Activated T-cell treated with anti-CD3 and anti-CD28 coated beads, Interleukin-2, amount 50 U/mL, for 72 hours (primary cell): ENCODE data around the gene GYS2. TPM values are rescaled to one million over a fixed set of nuclear protein-coding genes. Genes with fewer than 3 reads are reported as not detected.

Experiments
- ATAC-seq, 2 donors: fragments of 150-1000 bp; cut with Tn5 transposase; replicated peaks in 1 of 2; 2 replicates each; pipeline ENCODE4 v1.10.0; 2021; ENCODE audit warnings: moderate library complexity in 2 of 2, mild to moderate bottlenecking in 1 of 2
- DNase-seq, 2 donors: peaks; one replicate each; pipeline ENCODE4 v3.0.0; 2021 to 2022; ENCODE audit warnings: mixed read lengths in 1 of 2
- H3K27ac Mint-ChIP-seq: one replicate; pipeline ENCODE4 v1.8.0; 2022; ENCODE audit warnings: mild to moderate bottlenecking, moderate library complexity, mixed read lengths
- H3K27me3 Mint-ChIP-seq: one replicate; pipeline ENCODE4 v1.8.0; 2022; ENCODE audit warnings: low read depth, mixed read lengths
- H3K36me3 Mint-ChIP-seq, 2 donors: one replicate each; pipeline ENCODE4 v1.8.0; 2022; ENCODE audit warnings: mixed read lengths in 2 of 2, mild to moderate bottlenecking in 1 of 2; ENCODE audit not compliant: insufficient read depth in 2 of 2
- H3K4me1 Mint-ChIP-seq: one replicate; pipeline ENCODE4 v1.8.0; 2022; ENCODE audit warnings: low read depth, mixed read lengths
- H3K4me3 Mint-ChIP-seq, 2 donors: one replicate each; pipeline ENCODE4 v1.8.0; 2022; ENCODE audit warnings: mild to moderate bottlenecking in 2 of 2, mixed read lengths in 2 of 2, moderate library complexity in 2 of 2
- H3K9me3 Mint-ChIP-seq, 2 donors: one replicate each; pipeline ENCODE4 v1.8.0; 2022; ENCODE audit warnings: mixed read lengths in 2 of 2
- total RNA-seq, 2 donors: library from RNA; stranded (reverse); gene quantifications; one replicate each; pipeline ENCODE4 v1.2.3, GENCODE V29; 2022

GYS2 gene
- total RNA-seq, 2 donors from 2014 or later, result not detected

GRCh38 chr12:21561158-21561557 is 43.5 kb downstream of the GYS2 start:
- Mint-ChIP-seq H3K9me3 (no peaks in the 10 kb centered on the region), H3K27ac (peak overlapping the region; percentile 60), H3K4me3 (peak overlapping the region; percentile 31 to 60), H3K4me1 (peaks cover 22% of the 10 kb centered on the region), H3K27me3 (no peaks in the 10 kb centered on the region), H3K36me3 (no peaks in the 10 kb centered on the region)
- ATAC-seq (peak; percentile 82 to 87), DNase-seq (peak in 1 of 2 donors; percentile 23)

GRCh38 chr12:21559855-21560569 is 44.6 kb downstream of the GYS2 start:
- H3K36me3 Mint-ChIP-seq, result no peaks in the 10 kb centered on the region
- no peak for DNase-seq
- H3K4me1 Mint-ChIP-seq, result peaks cover 22% of the 10 kb centered on the region
- H3K27ac Mint-ChIP-seq, result peak overlapping the region; percentile 96
- peak; percentile 83 to 91 for ATAC-seq
- H3K9me3 Mint-ChIP-seq, result no peaks in the 10 kb centered on the region
- H3K27me3 Mint-ChIP-seq, result no peaks in the 10 kb centered on the region
- peak overlapping the region; percentile 1 to 69 for H3K4me3 Mint-ChIP-seq

- no peaks in the 10 kb centered on the region for H3K27me3 Mint-ChIP-seq
- DNase-seq (no peak), ATAC-seq (no peak)
- H3K36me3 Mint-ChIP-seq, result no peaks in the 10 kb centered on the region
- peak overlapping the region; percentile 59 for H3K27ac Mint-ChIP-seq
- no peaks in the 10 kb centered on the region for H3K9me3 Mint-ChIP-seq
- peaks cover 22% of the 10 kb centered on the region for H3K4me1 Mint-ChIP-seq
- H3K4me3 Mint-ChIP-seq, result no peak overlapping the region
These were observed 46.5 kb downstream of the GYS2 start for GRCh38 chr12:21558100-21558679.

- no peak for DNase-seq
- no peak overlapping the region for H3K4me3 Mint-ChIP-seq
- peaks cover 5% of the 10 kb centered on the region for H3K4me1 Mint-ChIP-seq
- no peak overlapping the region for H3K27ac Mint-ChIP-seq
- no peak for ATAC-seq
- no peaks in the 10 kb centered on the region for H3K9me3 Mint-ChIP-seq
- H3K27me3 Mint-ChIP-seq, result no peaks in the 10 kb centered on the region
- no peaks in the 10 kb centered on the region for H3K36me3 Mint-ChIP-seq
These were observed 51.3 kb downstream of the GYS2 start for GRCh38 chr12:21553329-21553675.

- H3K27me3 Mint-ChIP-seq, result no peaks in the 10 kb centered on the region
- no peaks in the 10 kb centered on the region for H3K9me3 Mint-ChIP-seq
- peaks cover 10% of the 10 kb centered on the region for H3K4me1 Mint-ChIP-seq
- no peak overlapping the region for H3K4me3 Mint-ChIP-seq
- no peaks in the 10 kb centered on the region for H3K36me3 Mint-ChIP-seq
- H3K27ac Mint-ChIP-seq, result no peak overlapping the region
- DNase-seq (no peak), ATAC-seq (no peak)
These were observed 51.9 kb downstream of the GYS2 start for GRCh38 chr12:21552635-21553328.

GRCh38 chr12:21551841-21552465 is 52.7 kb downstream of the GYS2 start:
- no peak overlapping the region for H3K27ac Mint-ChIP-seq
- no peak for ATAC-seq
- no peaks in the 10 kb centered on the region for H3K36me3 Mint-ChIP-seq
- DNase-seq, result no peak
- peaks cover 0 to 1% of the 10 kb centered on the region in 2 donors for H3K9me3 Mint-ChIP-seq
- peaks cover 18% of the 10 kb centered on the region for H3K4me1 Mint-ChIP-seq
- H3K4me3 Mint-ChIP-seq, result no peak overlapping the region
- no peaks in the 10 kb centered on the region for H3K27me3 Mint-ChIP-seq

- Mint-ChIP-seq H3K27me3 (peaks cover 12% of the 10 kb centered on the region), H3K4me1 (peaks cover 23% of the 10 kb centered on the region), H3K36me3 (no peaks in the 10 kb centered on the region), H3K4me3 (peak overlapping the region in 1 of 2 donors; percentile 25), H3K27ac (no peak overlapping the region), H3K9me3 (peaks cover 0 to 1% of the 10 kb centered on the region in 2 donors)
- peak; percentile 89 to 95 for ATAC-seq
- peak; percentile 15 to 37 for DNase-seq
These were observed 57.2 kb downstream of the GYS2 start for GRCh38 chr12:21547437-21547836.

- no peak overlapping the region for H3K27ac Mint-ChIP-seq
- peaks cover 0 to 1% of the 10 kb centered on the region in 2 donors for H3K9me3 Mint-ChIP-seq
- no peak overlapping the region for H3K4me3 Mint-ChIP-seq
- H3K36me3 Mint-ChIP-seq, result no peaks in the 10 kb centered on the region
- ATAC-seq (no peak), DNase-seq (no peak)
- H3K27me3 Mint-ChIP-seq, result peaks cover 12% of the 10 kb centered on the region
- H3K4me1 Mint-ChIP-seq, result peaks cover 23% of the 10 kb centered on the region
These were observed 57.9 kb downstream of the GYS2 start for GRCh38 chr12:21546716-21547115.

- H3K4me3 Mint-ChIP-seq, result no peak overlapping the region
- DNase-seq (no peak), ATAC-seq (no peak)
- peaks cover 12% of the 10 kb centered on the region for H3K27me3 Mint-ChIP-seq
- H3K9me3 Mint-ChIP-seq, result peaks cover 0 to 1% of the 10 kb centered on the region in 2 donors
- H3K27ac Mint-ChIP-seq, result no peak overlapping the region
- H3K4me1 Mint-ChIP-seq, result peaks cover 25% of the 10 kb centered on the region
- no peaks in the 10 kb centered on the region for H3K36me3 Mint-ChIP-seq
These were observed 59.1 kb downstream of the GYS2 start for GRCh38 chr12:21545557-21545956.

GRCh38 chr12:21543151-21543550 is 61.5 kb downstream of the GYS2 start:
- Mint-ChIP-seq H3K4me1 (peaks cover 40% of the 10 kb centered on the region), H3K27me3 (peaks cover 12% of the 10 kb centered on the region), H3K9me3 (peaks cover 0 to 1% of the 10 kb centered on the region in 2 donors), H3K36me3 (no peaks in the 10 kb centered on the region), H3K4me3 (no peak overlapping the region), H3K27ac (no peak overlapping the region)
- no peak for ATAC-seq
- no peak for DNase-seq

GRCh38 chr12:21542403-21542802 is 62.2 kb downstream of the GYS2 start:
- no peak overlapping the region for H3K27ac Mint-ChIP-seq
- H3K9me3 Mint-ChIP-seq, result no peaks in the 10 kb centered on the region
- peaks cover 12% of the 10 kb centered on the region for H3K27me3 Mint-ChIP-seq
- DNase-seq (no peak), ATAC-seq (no peak)
- H3K4me3 Mint-ChIP-seq, result no peak overlapping the region
- peaks cover 32% of the 10 kb centered on the region for H3K4me1 Mint-ChIP-seq
- H3K36me3 Mint-ChIP-seq, result no peaks in the 10 kb centered on the region

GRCh38 chr12:21541773-21542172 is 62.9 kb downstream of the GYS2 start:
- no peak for DNase-seq
- ATAC-seq, result no peak
- H3K27ac Mint-ChIP-seq, result no peak overlapping the region

GRCh38 chr12:21539797-21540196 is 64.8 kb downstream of the GYS2 start:
- no peaks in the 10 kb centered on the region for H3K36me3 Mint-ChIP-seq
- H3K4me1 Mint-ChIP-seq, result peaks cover 28% of the 10 kb centered on the region
- peak overlapping the region; percentile 45 for H3K27ac Mint-ChIP-seq
- H3K27me3 Mint-ChIP-seq, result peaks cover 12% of the 10 kb centered on the region
- H3K4me3 Mint-ChIP-seq, result peak overlapping the region in 1 of 2 donors; percentile 7
- peak; percentile 95 for ATAC-seq
- no peak for DNase-seq
- no peaks in the 10 kb centered on the region for H3K9me3 Mint-ChIP-seq

More at GRCh38 chr12:21541773-21542172, 62.9 kb downstream of the GYS2 start:
- Mint-ChIP-seq H3K27me3 (peaks cover 12% of the 10 kb centered on the region), H3K4me1 (peaks cover 28% of the 10 kb centered on the region), H3K9me3 (no peaks in the 10 kb centered on the region), H3K36me3 (no peaks in the 10 kb centered on the region), H3K4me3 (no peak overlapping the region)
